ENCODE data around the gene SSTR5. TPM values are rescaled to one million over a fixed set of nuclear protein-coding genes. Genes with fewer than 3 reads are reported as not detected.

Gene SSTR5
- total RNA-seq, 1 donor from 2014 or later: not detected

DNA sequence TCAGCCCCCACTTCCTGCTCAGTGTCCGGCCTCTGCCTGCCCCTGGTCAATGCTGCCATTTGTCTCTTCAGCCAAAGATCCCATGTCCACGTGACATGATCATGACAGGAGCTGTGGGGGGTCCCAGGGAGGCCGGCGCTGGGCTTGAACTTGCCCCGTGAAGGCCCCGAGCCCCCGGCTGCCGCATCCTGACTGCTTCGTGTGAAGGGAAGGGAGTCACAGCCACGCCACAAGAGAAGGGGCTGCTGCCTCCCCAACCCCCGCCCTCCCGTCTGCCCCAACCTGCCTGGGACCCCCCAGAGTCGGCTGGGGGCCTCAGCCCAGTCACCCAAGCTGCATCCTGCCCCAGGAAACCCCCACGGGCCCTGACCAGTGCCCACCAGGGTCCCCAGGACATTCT lies 14.3 kb upstream of the SSTR5 start:
- H3K27me3 ChIP-seq: no peaks in the 10 kb centered on the region
- intact Hi-C loops (cut with DNase I): loop anchor here (10.0 kb wide), 1 partner anchor 273 kb away; the partner anchor contains the start of genes CHTF18 and RPUSD1
- H3K4me3 ChIP-seq: no peak overlapping the region
- TF ChIP-seq, protein P1, sequence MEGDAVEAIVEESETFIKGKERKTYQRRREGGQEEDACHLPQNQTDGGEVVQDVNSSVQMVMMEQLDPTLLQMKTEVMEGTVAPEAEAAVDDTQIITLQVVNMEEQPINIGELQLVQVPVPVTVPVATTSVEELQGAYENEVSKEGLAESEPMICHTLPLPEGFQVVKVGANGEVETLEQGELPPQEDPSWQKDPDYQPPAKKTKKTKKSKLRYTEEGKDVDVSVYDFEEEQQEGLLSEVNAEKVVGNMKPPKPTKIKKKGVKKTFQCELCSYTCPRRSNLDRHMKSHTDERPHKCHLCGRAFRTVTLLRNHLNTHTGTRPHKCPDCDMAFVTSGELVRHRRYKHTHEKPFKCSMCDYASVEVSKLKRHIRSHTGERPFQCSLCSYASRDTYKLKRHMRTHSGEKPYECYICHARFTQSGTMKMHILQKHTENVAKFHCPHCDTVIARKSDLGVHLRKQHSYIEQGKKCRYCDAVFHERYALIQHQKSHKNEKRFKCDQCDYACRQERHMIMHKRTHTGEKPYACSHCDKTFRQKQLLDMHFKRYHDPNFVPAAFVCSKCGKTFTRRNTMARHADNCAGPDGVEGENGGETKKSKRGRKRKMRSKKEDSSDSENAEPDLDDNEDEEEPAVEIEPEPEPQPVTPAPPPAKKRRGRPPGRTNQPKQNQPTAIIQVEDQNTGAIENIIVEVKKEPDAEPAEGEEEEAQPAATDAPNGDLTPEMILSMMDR (IDR thresholded peaks at IDR 0.05): no peak
- H3K36me3 ChIP-seq: no peaks in the 10 kb centered on the region
- H3K4me1 ChIP-seq: peaks cover 0 to 8% of the 10 kb centered on the region in 2 donors
- DNase-seq (ENCODE audit: low spot score in 2 of 2): no peak
- no peak overlapping the region for H3K27ac ChIP-seq
- H3K9me3 ChIP-seq: no peaks in the 10 kb centered on the region

DNA sequence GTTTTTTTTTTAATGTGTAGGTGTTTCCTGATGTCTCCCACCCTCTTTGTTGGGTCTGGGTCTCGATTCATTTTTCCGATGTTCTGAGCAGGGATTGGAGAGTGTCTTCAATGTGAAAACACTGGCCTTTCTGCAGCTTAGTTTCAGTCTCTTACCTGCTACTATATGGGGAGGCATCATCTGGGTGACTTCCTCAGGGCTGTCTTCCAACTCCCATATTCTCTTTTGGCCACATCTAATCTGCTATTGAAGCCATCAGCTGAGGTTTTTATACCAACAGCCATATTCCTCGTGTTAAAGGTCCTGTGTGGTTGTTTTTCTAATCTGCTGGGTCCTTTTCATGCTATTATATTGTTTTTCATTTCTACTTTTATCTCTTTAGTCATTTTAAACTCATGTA lies 13.2 kb upstream of the SSTR5 start:
- H3K27ac ChIP-seq: no peak overlapping the region
- no peak for DNase-seq (ENCODE audit: low spot score in 2 of 2)
- H3K4me1 ChIP-seq: peaks cover 0 to 8% of the 10 kb centered on the region in 2 donors
- no peaks in the 10 kb centered on the region for H3K36me3 ChIP-seq
- TF ChIP-seq, protein P1 (IDR thresholded peaks at IDR 0.05): no peak
- intact Hi-C loops (cut with DNase I): loop anchor here (10.0 kb wide), 1 partner anchor 275 kb away; the partner anchor contains the start of genes CHTF18 and RPUSD1
- H3K9me3 ChIP-seq: no peaks in the 10 kb centered on the region
- H3K4me3 ChIP-seq: no peak overlapping the region
- no peaks in the 10 kb centered on the region for H3K27me3 ChIP-seq

DNA sequence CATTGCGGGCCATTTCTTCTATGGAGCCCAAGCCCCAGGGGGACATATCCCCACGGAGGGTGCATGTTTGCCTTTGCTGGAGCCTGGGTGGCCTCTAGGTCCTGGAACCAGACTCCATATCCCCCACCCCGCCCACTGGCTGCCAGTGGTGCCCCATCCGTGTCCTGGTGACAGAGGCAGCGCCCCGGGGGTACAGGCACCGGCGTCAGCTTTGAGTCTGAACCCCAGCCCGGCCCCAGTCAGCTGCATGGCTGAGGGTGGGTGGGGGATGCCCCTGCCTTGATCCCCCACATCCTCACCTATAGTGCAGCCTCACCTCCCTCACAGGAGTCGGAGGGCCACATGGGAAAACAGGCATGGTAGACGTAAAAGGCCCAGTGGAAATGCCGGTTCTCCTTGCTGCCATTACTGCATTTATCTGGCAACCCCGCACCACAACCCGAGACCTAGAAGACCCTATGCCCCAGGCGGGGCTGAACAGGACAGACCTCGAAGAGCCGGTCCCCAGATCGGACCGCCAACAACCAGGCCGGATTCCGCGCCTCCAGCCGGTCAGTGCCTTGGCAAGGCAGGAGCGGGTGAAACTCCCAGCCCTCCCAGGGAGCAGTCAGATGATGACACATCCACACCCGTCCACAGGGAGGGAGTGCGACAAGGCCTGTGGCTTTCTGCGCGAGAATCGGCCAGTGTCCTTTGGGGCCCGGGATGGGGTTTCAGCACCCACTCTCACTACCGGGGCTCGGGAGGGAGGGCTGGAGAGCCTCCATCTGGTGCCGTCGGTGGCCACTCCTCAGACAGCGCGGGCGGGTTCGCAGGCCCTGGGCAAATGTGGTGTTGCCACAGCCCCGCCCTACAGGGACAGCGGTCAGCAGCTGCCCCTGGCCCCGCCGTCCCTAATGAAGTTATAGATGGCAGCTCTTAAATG lies 11.9 kb upstream of the SSTR5 start:
- TF ChIP-seq, protein P1 (IDR thresholded peaks at IDR 0.05): no peak
- Histone ChIP-seq H3K4me1 (peaks cover 0 to 5% of the 10 kb centered on the region in 2 donors), H3K36me3 (no peaks in the 10 kb centered on the region), H3K27me3 (no peaks in the 10 kb centered on the region), H3K9me3 (no peaks in the 10 kb centered on the region), H3K27ac (no peak overlapping the region), H3K4me3 (no peak overlapping the region)
- intact Hi-C loops (cut with DNase I): no loop called here
- no peak for DNase-seq (ENCODE audit: low spot score in 2 of 2)

- Histone ChIP-seq H3K36me3 (no peaks in the 10 kb centered on the region), H3K9me3 (no peaks in the 10 kb centered on the region), H3K4me1 (peaks cover 0 to 5% of the 10 kb centered on the region in 2 donors), H3K4me3 (no peak overlapping the region), H3K27ac (no peak overlapping the region), H3K27me3 (peaks cover 9% of the 10 kb centered on the region)
- no peak for DNase-seq (ENCODE audit: low spot score in 2 of 2)
- TF ChIP-seq, protein P1 (IDR thresholded peaks at IDR 0.05): no peak
- intact Hi-C loops (cut with DNase I): no loop called here
Measured at GRCh38 chr16:1061769-1062505, 10.6 kb upstream of the SSTR5 start.

- H3K9me3 ChIP-seq: no peaks in the 10 kb centered on the region
- no peak for DNase-seq (ENCODE audit: low spot score in 2 of 2)
- no peak overlapping the region for H3K27ac ChIP-seq
- H3K27me3 ChIP-seq: peaks cover 9% of the 10 kb centered on the region
- TF ChIP-seq, protein P1 (IDR thresholded peaks at IDR 0.05): no peak
- no peaks in the 10 kb centered on the region for H3K36me3 ChIP-seq
- H3K4me1 ChIP-seq: no peaks in the 10 kb centered on the region
- H3K4me3 ChIP-seq: no peak overlapping the region
- intact Hi-C loops (cut with DNase I): no loop called here
Measured at GRCh38 chr16:1062895-1063294, 9.7 kb upstream of the SSTR5 start.
